ENCODE measurements around the gene OR2H1.

- no peak for TF ChIP-seq CTCF (IDR thresholded peaks at IDR 0.05 in 4 of 5, conservative IDR thresholded peaks at IDR 0.05 in 1 of 5)
- TF ChIP-seq POLR2A (IDR thresholded peaks at IDR 0.05), result no peak
These were observed 4.3 kb downstream of the OR2H1 start for GRCh38 chr6:29461021-29461814.

Data from gastrocnemius medialis (tissue), 4 donors.